HT-29 (cell line): ENCODE results near the gene RBKS. TPM values are rescaled to one million over a fixed set of nuclear protein-coding genes. Genes with fewer than 3 reads are reported as not detected.

Experiments
- DNase-seq: peaks from one replicate; pipeline ENCODE4 v3.0.0-alpha.2; 2015; ENCODE audit warnings: low spot score
- total RNA-seq: library from RNA; depleted of rRNA; stranded (reverse); fragments of >200 nt; shearing (Covaris generic); gene quantifications from 2 replicates; pipeline ENCODE4 v1.2.3, GENCODE V29; 2014; rRNA removed

The RBKS gene
- total RNA-seq, 1 experiment from 2014 or later, result 0.53 TPM

DNA sequence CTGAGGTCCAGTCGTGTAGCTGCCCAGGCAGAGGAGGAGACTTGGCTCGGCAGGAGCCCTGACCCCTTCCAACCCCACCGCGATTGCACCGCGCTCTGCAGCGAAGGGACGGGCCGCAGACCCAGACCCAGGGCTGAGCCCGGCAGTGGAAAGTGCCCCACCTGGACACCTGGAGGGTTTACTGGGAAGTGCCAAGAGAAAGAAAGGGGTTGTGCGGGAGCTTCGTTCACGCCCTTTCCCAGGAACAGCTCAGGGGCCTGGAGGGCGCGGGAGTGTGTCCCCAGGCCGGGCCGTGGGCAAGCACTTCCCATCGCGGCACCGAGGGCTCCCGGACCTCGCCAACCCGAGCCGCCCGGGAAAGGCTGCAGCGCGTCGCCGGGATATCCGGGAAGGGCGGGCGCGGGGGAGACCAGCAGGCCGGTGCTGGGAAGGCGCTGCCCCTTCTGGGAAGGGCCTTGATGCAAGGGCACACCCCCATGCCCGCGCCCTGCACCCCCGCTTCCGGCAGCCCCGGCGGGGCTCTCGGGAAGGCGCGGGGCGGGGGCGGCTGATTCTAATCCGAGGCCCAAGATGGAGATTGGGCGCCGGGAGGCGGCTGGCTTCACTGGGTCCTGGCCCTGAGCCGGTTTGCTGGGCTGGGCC, 154.8 kb downstream of the RBKS start:
- DNase-seq, result peak; percentile 63

DNA sequence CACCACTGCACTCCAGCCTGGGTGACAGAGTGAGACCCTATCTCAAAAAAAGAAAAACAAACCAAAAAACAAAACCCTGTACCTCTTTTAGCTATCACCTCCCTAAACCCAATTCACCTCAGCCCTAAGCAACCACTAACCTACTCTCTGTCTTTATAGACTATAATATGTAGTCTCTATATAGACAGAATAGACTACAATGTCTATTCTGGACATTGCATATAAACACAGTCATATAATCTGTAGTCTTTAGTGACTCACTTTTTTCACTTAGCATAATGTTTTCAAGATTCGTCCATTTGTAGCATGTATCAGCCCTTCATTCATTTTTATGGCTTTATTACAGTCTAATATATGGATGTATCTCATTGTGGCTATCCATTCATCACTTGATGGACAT, 155.9 kb downstream of the RBKS start:
- DNase-seq, result no peak

Other genes starting within 250 kb of the RBKS start
- 21.4 and 22.9 TPM in 2 replicates for gene SUPT7L, start 226.8 kb downstream of the RBKS start, total RNA-seq
- gene SLC4A1AP, start 226.5 kb downstream of the RBKS start, total RNA-seq, result 20.9 and 22.2 TPM in 2 replicates
- 64.9 and 72.1 TPM in 2 replicates for gene MRPL33, start 118.7 kb downstream of the RBKS start, total RNA-seq
- 7.0 and 10.5 TPM in 2 replicates for gene BABAM2, start 342 bp upstream of the RBKS start, total RNA-seq